ENCODE data around the gene MAP3K2. TPM values are rescaled to one million over a fixed set of nuclear protein-coding genes. Genes with fewer than 3 reads are reported as not detected.

Gene MAP3K2
- total RNA-seq, 1 donor from 2014 or later: 62.0 TPM

GRCh38 chr2:127408004-127408806 is 20.4 kb upstream of the MAP3K2 start:
- peak; percentile 99 for DNase-seq (ENCODE audit: low spot score)

DNA sequence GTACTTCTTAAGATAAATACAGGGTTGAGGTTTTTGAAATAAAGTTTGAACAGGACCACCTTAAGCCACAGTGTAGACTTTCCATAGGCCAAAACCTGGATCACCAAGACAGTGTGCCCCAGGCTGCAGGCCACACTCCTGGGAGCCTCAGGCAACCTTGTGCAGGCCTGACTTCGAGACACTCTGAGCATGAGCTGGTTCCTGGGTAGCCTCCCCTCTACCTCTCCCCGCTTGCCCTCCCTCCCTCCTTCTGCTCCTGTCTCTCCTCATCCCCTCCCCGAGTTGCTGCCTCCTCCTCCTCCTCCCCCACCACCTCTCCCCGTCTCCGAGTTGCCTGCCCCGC is 19.9 kb upstream of the MAP3K2 start:
- no peak for DNase-seq (ENCODE audit: low spot score)

- no peak for DNase-seq (ENCODE audit: low spot score)
Measured at GRCh38 chr2:127407091-127407490, 19.3 kb upstream of the MAP3K2 start.

GRCh38 chr2:127406454-127406853 is 18.7 kb upstream of the MAP3K2 start:
- no peak for DNase-seq (ENCODE audit: low spot score)

GRCh38 chr2:127405255-127405610 is 17.5 kb upstream of the MAP3K2 start:
- DNase-seq (ENCODE audit: low spot score): no peak

DNA sequence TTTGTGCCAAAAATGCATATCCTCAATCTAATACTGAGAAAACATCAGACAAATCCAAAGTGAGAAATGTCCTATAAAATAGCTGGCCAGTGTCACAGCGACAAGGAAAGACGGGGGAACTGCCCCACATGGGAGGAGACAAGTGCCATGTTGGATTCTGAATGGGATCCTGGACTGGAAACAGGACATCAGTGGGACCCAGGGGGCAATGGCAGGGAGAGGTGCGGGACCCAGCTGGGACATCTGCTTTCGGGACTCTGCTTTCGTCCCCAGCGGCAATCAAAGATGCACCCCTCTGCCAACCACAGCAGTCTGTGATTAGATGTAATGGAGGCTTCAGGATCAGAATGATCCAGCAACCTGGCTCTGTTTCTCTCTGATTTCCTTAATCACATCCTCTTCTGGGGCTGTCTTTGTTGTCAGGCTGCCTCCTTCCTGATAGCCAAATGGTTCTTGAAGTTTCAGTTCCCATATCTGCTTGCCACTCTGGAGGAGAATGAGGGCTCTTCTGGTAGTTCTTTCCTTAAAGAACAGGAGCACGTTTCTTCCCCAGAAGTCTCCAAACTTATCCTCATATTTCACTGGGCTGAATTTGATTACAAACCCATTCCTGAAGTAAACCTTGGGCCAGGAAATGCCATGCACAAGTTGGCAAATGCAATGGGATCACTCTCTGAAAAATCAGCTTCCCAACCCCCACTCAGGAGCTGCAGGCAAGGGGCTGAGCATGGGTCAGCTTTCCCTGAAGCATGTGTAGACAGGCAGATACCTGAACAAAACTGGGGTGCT is 16.9 kb upstream of the MAP3K2 start:
- no peak for DNase-seq (ENCODE audit: low spot score)

DNA sequence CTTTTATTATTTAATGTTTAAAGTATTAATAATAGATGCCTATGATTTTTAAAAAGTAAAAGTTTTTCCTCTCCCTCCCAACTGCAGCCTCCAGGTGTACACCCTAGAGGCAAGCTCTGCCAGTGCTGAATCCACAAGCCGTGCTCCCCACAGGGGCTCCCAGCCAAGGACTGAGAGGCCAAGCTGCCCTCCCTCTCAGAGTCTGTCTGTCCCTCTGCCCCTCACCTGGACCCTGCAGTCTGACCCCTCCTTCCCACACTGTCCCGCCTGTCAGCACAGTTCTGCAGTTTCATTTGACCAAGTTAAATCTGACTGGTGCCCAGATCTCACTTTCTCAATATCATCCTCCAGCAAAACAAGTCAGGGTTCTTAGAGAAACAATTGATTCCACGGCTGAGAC is 15.7 kb upstream of the MAP3K2 start:
- DNase-seq (ENCODE audit: low spot score): no peak

DNA sequence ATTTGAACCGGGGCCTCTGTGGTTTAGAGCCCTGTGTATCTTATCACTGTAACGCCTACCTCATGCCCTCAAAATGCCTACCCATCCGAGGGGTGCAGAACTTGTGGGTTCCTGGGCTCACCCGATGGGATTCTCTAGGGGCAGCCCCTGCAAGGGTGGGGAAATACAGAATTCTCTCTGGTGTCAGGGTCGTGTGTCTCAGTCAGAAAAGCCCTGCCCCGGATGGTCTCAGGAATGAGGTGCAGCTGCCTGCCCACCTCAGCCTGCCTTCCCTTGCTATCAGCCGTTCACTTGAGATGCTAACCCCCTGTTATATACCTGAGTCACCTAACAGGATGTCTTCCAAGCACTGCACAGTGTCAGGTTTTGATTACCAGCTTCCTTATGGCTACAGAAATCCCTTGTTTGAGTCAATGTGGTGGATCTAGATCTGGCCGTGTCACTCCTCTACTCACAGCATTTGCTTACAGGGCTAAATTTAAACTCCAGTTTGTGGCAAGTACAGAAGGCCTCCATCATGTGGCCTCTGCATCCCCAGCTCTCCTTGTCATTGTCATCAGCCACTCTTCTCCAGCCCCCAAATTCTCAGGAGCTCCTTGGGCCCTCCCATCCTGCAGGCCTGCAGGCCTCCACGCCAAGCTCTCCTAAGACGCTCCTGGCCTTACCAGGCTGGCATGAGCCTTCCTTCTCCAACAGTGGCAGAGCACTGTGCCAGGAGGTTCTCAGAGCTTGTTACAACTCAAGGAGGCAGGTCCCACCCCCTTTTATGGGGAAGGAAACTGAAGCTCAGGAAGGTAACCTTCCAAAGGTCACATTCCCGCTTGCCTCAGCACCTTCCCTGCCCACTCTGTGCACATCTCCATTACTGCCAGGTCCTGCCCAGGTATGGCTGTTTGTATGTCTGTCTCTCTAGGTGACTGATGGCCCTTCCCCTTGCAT is 14.3 kb upstream of the MAP3K2 start:
- DNase-seq (ENCODE audit: low spot score): no peak

GRCh38 chr2:127400897-127401756 is 13.4 kb upstream of the MAP3K2 start:
- no peak for DNase-seq (ENCODE audit: low spot score)

DNA sequence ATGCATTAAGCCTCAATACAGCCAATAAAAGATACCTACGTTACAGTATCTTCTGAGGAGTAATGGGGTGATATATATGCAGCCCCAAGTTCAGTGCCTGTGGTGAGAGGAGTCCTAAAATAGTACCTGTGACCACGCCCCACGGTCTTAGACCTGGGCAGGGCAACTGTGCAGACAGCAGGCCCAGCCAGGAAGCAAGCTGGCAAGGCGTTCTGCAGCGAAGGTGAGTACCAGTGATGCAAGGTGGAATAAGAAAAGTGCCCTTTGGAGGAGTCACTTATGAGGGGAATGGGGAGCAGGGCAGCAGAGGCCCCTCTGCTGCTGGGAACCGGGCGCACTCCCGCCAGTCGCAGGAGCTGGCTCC is 12.7 kb upstream of the MAP3K2 start:
- DNase-seq (ENCODE audit: low spot score): no peak

DNA sequence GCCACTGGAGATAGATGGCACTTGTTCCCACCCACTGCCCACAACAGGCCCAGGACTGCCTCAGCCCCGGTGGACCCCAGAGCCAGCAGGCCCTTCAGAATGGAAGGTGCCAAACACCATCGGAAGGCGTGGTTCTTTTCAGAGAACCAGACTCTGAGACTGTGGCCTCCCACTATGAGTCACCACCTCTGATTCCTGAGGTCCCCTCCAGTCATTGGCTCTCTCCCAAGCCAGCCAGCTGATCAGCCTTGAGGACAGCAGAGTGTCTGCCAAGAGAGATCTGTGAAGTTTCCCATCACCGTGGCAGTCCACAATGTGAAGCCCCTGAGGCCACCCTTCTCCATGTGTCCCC is 10.4 kb upstream of the MAP3K2 start:
- DNase-seq (ENCODE audit: low spot score): no peak

DNA sequence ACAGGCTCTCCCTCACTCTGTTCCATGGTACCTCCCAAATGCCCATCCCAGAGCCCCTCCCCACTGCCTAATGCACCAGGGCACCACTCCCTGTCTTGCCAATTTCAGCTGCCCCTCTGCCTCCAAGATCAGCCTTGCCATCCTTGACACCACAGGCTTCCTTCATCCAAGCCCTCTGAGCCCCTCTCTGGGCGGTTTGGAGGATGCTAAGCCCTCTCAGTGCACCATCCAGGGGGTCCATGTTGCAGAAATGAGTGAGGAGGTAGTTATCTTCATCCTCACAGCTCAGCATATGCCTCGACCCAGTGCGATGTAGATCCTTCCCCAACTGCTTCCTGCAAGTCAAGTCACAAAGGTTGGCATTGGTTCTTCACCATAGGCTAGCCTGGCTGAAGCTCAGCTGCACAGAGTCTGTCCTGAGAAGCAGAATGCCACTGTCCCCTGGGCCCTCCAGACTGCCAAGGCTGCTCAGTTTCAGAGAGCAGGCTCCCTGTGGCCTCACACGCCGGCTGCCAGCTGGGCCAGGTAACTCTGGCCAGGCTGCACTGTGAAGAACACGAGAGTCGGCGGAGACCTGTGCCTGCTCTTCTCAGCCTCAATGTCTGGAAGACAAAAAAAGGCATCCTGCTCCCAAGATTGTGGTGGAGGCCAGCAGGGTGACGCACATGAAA is 9.9 kb upstream of the MAP3K2 start:
- DNase-seq (ENCODE audit: low spot score): no peak

DNA sequence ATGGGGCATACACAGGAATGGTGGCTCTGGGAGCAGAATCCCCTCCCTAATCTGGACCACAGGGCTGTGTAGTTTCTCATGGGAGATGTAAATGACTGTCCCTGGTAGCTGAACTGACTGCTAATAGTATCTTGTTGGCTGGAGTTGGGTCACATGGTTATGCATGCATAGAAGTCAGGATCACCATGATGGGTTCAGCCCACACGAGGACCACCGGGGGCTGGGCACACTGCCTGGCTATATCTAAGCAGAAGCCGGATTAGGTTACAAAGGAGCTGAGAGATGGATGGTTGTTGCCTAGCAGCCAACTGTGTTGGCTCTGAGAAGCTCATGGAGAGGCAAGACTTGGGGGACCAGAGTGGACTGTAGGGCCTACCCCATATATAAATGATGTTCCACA is 6.7 kb upstream of the MAP3K2 start:
- DNase-seq (ENCODE audit: low spot score): no peak

- no peak for DNase-seq (ENCODE audit: low spot score)
Measured at GRCh38 chr2:127392828-127393578, 5.2 kb upstream of the MAP3K2 start.

GRCh38 chr2:127392133-127392827 is 4.5 kb upstream of the MAP3K2 start:
- DNase-seq (ENCODE audit: low spot score): no peak

- DNase-seq (ENCODE audit: low spot score): no peak
Measured at GRCh38 chr2:127389778-127390435, 2.1 kb upstream of the MAP3K2 start.

DNA sequence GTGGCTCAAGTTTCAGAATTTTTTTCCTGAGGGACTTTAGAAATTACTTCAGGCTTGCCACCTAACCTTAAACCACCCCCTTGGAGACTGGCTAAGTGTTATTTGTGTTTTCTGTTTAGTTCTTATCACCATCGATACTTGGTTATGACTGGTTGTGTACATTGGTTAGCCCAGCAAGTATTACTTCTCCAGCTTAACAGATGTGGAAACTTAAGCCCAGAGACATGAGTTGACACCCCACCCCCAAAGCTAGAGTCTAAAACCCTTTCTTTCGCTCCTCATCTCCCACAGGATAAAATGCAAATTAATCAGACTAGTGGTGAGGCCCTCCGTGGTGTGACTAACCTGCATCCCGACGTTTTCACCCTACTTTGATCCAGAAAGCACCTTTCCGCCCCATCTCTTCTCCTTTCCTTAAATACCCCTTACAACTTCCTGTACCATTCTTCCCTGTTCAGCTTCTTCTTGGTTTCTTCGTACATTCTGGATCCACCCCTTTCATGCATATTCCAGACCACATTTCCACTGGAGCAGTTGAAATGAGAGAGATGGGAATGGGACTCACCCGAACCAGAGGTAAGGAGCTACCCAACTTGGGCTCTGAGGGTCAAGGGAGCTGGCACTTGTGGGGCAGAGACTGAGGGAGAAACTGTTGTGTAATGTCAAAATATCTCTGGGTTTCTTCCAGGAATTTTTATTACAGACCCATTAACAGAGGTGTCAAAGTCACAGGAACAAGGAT is 819 bp upstream of the MAP3K2 start:
- DNase-seq (ENCODE audit: low spot score): no peak
